HG02852 (cell line): Measurements from ENCODE around the gene DPP7.
"Not testable (repeated sequence)": the region's sequence is repeated elsewhere in the genome, so short reads cannot be mapped to it uniquely, and the experiment has no call there.

Experiments
- ATAC-seq: cut with Tn5 transposase; IDR thresholded peaks from one replicate; pipeline ENCODE4 v1.9.1; 2021; ENCODE audit warnings: mild to moderate bottlenecking, moderate library complexity; ENCODE audit not compliant: unreplicated experiment

Gene DPP7

DNA sequence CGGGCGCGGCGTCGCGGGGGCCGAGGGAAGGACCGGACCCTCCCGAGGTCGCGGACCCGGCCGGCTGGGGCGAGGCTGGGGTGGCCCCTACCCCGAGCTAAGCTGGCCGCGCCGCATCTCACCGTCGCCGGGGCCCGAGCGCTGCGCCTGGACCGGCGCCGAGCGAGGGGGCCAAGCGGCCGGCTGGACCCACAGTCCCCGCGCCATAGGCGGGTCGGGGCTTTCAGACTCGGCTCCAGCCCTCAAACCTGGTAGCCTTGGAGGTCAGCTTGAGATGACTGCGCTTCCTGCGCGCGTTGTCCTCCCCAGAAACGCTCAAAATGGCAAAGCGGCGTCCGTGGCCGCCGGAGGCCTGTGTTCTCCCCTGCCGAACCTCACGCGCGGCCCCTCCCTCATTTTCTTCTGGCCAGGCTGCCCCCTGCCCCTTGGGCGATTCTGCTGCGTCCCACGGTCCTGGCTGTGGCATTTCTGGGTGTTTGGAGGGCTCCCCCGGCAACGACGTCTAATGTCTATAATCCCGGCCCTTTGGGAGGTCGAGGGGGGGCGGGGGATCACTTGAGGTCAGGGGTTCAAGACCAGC is 15.7 kb upstream of the DPP7 start:
- peak; percentile 18 for ATAC-seq

DNA sequence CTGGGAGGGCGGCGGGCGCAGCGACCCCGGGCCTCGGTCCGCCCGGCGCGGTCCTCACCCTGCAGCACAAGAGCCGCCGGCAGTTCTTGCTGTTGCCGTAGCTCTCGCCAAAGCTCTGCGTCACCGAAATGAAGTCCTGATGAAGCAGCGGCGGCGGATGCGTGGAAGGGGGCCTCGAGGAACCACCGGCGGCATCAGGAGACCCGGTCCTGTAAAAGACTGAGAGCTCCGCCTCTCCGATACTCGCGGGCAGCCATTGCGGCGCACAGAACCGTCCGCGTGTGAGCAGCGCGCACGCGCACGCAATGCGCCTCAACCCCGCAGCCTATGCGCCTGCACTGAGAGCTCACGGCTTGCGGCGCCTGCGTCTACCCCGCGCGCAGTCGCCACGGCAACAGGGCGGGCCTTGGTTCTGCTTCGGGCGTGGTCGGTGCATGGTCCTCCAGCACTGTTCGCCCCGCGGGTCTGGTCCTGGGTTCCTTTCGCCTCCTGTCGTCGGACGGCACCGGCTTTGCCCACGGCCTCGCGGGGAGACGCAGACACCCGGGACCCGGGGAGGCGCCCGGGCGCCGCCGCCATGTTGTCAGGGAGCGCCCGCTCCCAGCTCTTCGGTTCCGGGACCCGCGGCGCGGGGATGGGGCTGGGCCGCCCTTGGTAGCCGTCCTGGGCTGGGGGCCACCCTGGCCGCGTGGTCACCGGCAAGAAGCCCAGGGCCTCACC is 15.1 kb upstream of the DPP7 start:
- peak; percentile 81 for ATAC-seq

DNA sequence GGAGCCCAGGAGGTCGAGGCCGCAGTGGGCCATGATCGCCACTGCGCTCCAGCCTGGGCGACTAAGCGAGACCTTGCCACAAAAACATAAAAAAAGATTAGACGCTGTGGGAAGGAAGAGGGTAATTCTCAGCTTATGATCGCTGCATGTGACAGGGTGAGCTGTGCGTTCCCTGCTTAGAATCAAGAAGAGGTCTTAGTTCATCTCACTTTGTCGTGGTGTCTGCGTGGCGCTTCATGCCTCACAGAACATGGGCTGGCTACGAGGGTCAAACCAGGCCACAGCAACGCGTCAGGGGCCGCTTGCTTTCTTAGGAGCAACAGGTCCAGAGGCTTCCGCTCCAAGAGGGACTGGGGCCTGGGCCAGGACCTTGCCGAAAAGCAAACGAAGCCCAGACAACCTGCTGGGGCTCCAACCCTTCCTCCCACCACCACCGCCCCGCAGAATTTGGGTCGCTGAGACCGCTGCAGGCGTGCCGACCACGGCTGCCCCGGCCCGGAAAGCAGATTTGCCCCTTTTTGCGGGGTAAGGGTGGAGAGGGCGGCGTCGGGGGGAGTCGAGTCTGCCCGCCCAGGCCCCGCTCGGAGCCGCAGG is 14.4 kb upstream of the DPP7 start:
- ATAC-seq = peak; percentile 10

DNA sequence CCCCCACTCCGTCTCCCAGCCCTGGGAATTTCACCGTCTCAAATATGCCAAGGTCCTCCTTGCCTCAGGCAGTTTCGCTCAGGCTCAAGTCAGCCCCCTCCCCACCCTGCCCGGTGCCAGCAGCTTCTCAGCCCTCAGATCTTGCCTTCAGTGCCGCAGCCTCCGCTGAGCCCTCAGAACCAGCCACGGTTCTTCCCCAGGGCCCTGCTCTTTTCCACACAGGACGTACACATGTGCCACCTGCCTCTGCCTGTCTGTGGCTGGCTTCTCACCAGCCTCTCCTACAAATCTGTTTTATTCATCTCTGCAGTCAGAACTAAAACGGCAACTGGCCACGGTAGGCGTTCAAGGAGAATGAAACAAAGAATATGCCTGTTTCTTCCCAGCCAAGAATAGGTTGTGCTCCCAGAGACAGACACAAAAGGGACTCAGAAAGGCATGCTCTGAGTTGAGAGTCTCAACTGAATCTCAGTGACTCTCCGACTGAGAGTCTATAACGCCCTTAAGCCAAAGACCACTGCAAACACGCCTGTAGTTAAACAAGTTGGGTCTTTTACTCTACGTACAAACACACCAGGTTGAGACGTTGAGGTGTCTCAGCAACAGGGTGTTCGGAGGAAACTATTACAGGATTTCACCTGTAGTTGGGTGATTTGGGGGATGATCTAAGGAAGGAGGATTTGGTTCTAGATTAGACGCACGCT is 13.8 kb upstream of the DPP7 start:
- ATAC-seq = no peak

DNA sequence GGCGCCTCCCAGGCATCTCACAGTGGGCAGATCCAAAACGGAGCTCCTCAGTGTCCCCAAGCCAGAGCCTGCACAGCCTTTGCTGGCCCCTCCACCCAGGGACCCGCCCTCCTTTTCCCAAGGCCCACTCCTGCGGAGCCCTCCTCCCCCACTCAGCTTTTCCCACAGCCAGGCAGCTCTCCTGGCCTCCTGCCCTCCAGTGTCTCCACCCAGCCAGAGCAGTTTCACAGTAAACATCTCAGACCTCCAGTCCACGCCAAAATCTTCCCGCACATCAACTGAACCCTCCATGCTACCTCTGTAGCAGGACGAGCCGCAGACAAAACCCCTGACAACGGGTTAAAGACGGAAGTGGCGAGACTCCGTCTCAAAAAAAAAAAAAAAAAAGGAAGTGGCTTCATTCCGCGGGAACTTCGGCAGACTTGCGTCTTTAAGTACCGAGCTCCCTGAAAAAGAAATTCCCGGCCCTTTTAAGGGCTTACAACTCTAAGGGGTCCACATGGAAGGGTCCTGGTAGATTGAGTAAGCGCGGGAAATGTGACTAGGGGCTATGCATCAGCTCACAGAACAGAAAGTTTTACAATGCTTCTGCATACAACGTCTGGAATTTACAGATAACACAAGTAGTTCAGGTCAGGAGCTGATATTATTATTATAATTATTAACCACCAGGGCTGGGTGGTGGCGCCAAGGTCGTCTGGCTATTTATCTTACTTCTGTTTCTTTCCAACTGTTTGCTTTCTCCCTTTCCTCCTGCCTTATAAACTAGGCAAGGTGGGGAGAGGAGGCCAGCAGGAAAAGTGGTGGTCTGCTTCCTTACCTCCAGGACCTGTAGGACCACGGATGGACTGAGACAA is 13.0 kb upstream of the DPP7 start:
- ATAC-seq = no peak

DNA sequence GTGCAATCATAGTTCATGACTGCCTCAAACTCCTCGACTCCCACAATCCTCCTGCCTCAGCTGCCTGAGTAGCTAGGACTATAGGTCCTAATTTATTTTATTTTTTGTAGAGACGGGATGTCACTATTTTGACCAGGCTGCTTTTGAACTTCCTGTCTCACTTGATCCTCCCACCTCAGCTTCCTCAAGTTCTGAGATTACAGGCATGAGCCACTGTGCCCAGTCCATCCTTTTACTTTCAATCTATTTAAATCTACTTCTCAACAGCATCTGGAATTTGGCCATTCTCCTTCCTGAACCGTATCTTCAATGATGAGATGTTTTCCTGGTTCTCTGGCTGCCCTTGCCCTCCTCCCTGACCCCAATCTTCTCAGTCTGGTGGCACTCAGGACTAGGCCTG is 12.3 kb upstream of the DPP7 start:
- no peak for ATAC-seq

DNA sequence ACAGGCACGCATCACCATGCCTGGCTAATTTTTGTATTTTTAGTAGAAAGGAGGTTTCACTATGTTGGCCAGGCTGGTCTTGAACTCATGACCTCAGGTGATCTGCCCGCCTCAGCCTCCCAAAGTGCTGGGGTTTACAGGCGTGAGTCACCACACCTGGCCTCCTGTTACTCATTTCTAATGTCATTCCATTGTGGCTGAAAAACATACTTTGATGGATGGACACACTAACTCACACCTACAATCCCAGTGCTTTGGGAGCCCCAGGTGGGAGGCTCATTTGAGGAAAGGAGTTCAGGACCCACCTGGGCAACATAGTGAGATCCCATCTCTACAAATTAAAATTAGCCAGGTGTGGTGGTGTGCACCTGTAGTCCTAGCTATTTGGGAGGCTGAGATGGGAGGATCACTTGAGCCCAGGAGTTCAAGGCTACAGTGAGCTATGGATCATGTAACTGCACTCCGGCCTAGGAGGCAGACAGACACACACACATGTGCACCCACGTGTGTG is 9.5 kb upstream of the DPP7 start:
- not testable (repeated sequence) for ATAC-seq

DNA sequence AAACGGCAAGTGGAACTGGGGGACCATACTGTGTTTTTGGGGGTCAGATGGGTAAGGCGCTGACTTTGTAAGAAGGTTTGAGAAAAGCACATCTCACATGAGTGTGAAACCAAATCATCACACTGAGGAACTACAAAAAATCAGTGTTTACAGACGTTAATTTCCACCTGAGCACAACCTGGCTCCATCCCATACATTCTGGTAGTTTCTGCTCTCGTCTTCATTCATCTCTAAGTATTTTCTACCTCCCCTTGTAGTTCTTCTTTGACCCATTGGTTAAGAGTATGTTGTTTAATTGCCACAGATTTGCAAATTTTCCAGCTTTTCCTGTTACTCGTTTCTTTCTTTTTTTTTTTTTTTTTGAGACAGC is 8.9 kb upstream of the DPP7 start:
- peak; percentile 49 for ATAC-seq

DNA sequence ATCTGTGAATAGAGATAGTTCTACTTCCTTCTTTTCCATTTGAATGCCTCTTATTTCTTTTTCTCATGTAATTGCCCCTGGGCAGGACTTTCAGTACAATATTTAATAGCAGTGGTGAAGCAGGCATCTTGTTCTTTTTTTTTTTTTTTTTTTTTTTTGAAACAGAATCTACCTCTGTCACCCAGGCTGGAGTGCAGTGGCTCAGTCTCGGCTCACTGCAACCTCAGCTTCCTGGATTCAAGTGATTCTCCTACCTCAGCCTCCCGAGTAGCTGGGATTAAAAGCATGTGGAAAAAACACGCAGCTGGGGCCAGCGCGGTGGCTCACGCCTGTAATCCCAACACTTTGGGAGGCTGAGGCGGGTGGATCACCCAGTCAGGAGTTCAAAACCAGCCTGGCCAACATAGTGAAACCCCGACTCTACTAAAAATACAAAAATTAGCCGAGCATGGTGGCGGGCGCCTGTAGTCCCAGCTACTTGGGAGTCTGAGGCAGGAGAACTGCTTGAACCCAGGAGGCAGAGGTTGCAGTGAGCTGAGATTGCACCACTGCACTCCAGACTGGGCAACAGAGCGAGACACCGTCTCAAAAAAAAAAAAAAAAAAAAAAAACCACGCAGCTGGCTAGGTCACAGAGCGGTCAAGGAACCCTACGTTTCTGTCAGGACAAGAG is 8.4 kb upstream of the DPP7 start:
- ATAC-seq = not testable (repeated sequence)

DNA sequence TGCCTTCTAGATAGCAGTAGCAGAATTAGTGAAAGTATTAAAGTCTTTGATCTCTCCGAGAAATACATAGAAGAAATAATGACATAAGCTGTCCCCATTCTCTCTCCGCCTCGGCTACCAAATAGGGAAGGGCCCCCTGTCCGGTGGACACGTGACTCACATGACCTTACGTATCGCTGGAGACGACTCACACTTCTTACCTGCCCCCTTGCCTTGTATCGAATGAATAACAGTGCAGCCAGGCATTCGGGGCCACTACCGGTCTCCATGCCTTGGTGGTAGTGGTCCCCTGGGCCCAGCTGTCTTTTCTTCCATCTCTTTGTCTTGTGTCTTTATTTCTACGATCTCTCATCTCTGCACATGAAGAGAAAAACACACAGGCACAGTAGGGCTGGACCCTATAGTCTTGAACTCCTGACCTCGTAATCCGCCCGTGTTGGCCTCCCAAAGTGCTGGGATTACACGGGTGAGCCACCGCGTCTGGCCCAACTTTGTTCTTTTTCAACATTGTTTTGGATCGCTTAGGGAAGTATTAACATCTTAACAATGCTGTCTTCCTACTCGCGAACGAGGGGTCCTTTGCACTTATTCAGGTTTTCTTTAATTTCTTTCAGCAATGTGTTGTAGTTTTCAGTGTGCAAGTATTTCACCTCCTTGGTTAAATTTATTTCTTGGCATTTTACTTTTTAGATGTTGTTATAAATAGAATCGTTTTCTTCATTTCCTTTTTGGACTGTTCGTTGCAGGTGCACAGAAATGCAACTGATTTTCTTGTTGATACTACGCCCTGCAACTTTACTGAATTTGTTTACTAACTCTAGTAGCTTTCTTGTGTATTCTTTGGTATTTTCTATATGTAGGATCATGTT is 7.6 kb upstream of the DPP7 start:
- not testable (repeated sequence) for ATAC-seq

DNA sequence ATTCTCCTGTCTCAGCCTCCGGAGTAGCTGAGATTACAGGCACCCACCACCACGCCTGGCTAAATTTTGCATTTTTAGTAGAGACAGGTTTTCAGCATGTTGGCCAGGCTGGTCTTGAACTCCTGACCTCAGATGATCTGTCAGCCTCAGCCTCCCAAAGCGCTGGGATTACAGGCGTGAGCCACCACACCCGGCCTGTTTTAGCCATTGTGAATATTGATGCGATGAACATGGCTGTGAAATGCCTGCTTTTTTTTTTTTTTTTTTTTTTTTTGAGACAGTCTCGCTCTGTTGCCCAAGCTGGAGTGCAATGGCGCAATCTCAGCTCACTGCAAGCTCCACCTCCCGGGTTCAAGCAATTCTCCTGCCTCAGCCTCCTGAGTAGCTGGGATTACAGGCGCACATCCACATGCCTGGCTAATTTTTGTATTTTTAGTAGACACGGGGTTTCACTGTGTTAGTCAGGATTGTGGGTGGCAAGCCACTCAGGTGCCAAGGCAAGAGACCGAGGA is 3.6 kb upstream of the DPP7 start:
- not testable (repeated sequence) for ATAC-seq

DNA sequence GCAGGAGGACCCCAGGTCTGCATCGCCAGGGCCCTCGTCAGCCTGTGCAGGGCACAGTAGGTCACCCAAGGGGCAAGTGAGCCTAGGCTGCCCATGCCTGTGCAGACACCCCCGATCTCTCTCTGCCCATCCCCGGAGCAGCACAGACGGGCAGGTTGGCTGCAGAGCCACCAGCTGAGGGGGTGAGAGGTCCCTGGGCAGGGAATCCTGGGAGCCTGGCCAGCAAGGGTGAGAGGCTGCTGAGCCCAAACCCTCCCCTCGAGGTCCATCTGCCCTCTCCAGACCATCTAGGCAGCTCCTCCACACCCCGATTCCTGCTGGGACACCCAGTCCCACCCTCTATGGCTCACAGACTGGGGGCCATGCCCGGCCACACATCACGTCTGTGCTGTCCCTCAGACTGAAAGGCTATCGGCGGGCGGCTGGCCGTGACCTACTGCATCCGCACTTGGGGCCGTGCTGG is 2.8 kb upstream of the DPP7 start:
- no peak for ATAC-seq

DNA sequence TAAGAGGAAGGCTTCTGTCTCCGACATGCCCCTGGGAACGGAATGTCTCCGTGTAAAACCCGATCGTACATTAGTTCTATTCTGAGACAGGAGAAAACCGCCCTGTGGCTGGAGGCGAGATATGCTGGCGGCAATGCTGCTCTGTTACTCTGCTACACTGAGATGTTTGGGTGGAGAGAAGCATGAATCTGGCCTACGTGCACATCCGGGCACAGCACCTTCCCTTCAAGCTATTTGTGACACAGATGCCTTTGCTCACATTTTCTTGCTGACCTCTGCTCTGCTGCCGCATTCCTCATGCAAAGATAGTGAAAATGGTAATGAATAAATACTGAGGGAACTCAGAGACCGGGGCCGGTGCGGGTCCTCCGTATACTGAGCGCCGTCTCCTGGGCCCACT is 2.2 kb upstream of the DPP7 start:
- no peak for ATAC-seq

DNA sequence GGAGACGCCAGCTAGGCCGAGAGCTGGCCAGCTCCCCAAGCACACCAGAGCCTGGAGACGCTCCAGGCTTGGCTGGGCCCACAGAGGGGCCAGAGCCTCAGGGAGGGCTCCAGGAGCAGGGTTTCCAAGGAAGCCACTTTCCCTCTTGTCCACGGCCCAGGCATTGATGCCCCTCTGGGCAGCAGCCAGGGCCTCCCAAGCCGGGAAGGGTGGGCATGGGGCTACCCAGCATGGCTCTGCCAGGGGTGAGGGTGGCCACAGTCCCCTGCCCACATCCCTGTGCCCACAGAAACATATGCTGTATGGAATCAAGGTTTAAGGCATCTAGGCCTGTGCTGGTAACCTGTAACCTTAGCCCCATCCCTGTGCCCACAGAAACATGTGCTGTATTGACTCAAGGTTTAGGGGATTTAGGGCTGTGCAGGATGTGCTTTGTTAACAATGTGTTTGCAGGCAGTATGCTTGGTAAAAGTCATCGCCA is 1.5 kb upstream of the DPP7 start:
- no peak for ATAC-seq

DNA sequence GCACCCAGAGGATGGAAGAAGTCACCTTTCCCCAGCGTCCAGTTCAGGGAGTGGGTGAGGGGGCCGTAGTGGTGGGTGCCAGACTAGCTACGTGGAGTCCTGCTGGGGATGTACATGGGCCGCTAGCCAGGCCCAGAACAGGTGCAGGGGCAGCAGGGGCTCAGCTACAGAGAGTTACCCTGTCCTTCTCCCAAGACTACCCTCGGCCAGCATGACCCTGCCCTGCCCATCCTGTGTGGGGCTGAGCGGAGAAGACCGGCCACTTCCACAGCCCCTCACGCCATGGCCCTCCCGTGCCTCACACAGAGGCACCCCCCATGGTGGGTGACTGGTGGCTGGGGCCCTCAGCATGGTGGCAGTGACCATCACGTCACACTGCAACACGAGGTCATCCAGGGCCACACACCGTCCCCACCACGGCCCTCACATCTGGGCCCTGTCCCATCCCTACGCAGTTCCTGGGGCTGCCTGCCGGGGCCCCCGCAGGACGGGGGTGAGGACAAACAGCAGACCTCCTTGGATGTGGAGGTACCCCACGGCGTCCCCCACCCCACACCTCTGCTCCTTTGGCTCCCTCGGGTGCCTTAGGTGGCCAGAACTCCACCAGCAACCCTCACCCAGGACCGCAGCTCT is 977 bp upstream of the DPP7 start:
- ATAC-seq = no peak

DNA sequence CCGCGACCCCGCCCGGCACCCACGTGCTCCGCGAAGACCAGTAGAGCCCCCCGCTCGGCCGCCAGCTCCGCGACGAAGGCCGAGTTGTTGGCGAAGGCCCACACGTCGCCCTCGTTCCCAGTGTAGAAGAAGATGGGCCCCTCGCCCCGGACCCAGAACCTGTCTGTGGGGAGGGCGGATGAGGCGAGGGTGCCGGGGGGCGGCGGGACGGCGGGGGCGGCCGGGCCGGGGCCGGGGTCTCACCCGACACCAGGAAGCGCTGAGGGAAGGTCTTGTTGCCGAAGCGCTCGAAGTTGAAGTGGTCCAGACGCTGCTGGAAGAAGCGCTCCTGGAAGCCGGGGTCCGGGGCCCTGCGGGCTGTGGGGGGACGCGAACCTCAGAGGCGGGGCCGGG is 317 bp downstream of the DPP7 start:
- ATAC-seq = peak; percentile 27

DNA sequence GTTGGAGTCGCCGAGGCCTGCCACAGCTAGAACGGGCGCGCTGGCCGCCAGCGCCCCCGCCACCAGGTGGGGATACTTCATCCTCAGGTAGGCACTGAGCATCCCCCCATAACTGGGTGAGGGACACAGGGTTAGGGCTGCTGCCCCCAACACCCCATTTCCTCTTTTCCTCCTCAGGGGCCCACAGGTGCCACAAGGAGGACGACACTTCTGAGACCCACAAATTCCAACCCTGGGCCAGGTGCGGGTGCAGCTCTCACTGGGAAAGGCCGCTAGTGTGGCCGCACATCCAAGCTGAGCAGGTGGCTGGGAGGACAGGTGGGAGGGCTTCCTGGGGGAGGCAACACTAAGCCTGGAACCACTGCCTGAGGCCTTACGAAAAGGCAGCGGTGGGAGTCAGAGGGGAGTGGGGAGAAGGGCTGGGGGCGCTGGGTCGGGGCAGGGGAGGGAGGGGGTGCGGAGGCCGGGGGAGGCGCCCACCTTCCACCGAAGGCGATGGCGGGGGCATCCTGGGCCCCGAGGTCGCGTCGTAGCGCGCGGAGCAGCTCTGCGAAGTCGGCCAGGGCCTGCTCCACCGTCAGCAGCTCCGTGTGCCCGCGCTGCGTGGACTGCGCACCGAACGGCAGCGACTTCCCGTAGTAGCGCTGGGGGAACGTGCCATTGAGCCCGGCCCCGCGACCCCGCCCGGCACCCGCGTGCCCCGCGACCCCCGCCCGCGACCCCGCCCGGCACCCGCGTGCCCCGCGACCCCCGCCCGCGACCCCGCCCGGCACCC is 961 bp downstream of the DPP7 start:
- no peak for ATAC-seq
